ENCODE results near the gene PEX11G. TPM values are rescaled to one million over a fixed set of nuclear protein-coding genes. Genes with fewer than 3 reads are reported as not detected.

PEX11G gene
- total RNA-seq (2014; rRNA removed; shearing (Covaris generic)) = 0.47 TPM in 1 of 2 replicates, not detected in the other

GRCh38 chr19:7488736-7489353 lies at the start of gene PEX11G:
Gene PEX11G, minus strand, starts transcription at chr19:7489035. Its CDS starts 25 bp downstream, at chr19:7489010.
- H3K36me3 ChIP-seq = no peaks in the 10 kb centered on the region
- peak within 1 kb of the TSS; percentile 41 for H3K4me3 ChIP-seq
- H3K9me3 ChIP-seq (replicated peaks) = peaks cover 3% of the 10 kb centered on the region; the same call in 1 of the 2 replicates
- DNase-seq (ENCODE audit: low read depth in 1 of 2, low spot score in 2 of 2) = peak; percentile 68 to 80
- peaks cover 21% of the 10 kb centered on the region for H3K4me1 ChIP-seq (replicated peaks)
- H3K27me3 ChIP-seq (replicated peaks) = no peaks in the 10 kb centered on the region
- peak within 1 kb of the TSS; percentile 41; the same call in 1 of the 2 replicates for H3K27ac ChIP-seq

GRCh38 chr19:7535998-7536695 lies 47.3 kb upstream of the PEX11G start:
- peaks cover 36% of the 10 kb centered on the region for H3K36me3 ChIP-seq
- H3K4me1 ChIP-seq (replicated peaks) = peaks cover 18% of the 10 kb centered on the region
- H3K9me3 ChIP-seq (replicated peaks) = no peaks in the 10 kb centered on the region; the same call in 1 of the 2 replicates
- no peak for DNase-seq (ENCODE audit: low read depth in 1 of 2, low spot score in 2 of 2)
- H3K4me3 ChIP-seq = peak overlapping the region; percentile 78
- H3K27me3 ChIP-seq (replicated peaks) = no peaks in the 10 kb centered on the region
- 0 out of 2 replicates have a peak overlapping the region, but pooled peaks have one; percentile 14 for H3K27ac ChIP-seq

DNA sequence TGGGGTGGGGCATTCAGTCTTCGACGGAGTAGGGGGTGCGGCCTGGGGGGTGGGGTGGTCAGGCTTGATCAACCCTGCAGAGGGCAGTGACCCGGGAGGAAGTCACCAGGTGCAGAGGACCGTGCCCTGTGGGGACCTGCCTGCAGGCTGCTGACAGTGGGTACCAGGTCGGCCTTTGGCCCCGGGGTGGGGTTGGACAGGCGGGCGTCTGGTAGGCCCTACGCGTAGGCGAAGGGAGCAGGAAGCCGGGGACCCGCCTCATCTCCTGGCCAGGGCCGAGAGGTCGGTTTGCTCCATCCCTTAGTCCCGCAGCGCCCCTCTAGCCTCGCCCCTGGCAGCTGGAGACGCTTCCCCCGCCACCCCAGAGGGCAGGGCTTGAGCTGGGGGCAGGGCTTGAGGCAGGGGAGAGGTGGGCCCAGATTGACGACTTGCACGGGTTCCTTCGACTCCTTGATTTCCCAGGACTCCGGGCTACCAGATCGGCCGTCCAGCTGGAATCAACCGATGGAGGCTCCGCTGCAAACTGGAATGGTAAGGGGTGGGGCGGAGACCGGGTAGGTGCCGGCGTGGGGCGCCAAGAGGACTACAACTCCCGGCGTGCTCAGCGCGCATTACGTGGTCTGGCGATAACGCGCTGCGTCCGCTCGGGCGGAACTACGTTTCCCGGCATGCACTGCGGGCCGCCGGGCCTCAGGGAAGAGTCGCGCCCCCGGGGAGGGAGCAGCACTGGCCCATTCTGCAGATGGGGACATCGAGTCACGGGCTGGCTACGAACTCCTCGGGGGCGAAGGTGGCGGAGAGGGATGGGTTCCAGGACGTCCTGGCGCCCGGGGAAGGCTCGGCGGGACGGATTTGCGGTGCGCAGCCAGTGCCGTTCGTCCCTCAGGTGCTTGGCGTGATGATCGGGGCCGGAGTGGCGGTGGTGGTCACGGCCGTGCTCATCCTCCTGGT lies 46.5 kb upstream of the PEX11G start, which contains the start of gene PNPLA6:
PNPLA6 (plus strand) TSS at position 671 of the 951 bp plus-strand sequence; CDS start at position 743, 72 bp downstream.
- Histone ChIP-seq H3K27ac (peak within 1 kb of the TSS; percentile 14; the same call in 1 of the 2 replicates), H3K9me3 (replicated peaks) (no peaks in the 10 kb centered on the region; the same call in 1 of the 2 replicates), H3K4me3 (peak within 1 kb of the TSS; percentile 78), H3K4me1 (replicated peaks) (peaks cover 18% of the 10 kb centered on the region), H3K36me3 (peaks cover 30% of the 10 kb centered on the region), H3K27me3 (replicated peaks) (no peaks in the 10 kb centered on the region)
- DNase-seq (ENCODE audit: low read depth in 1 of 2, low spot score in 2 of 2) = peak; percentile 92 to 94

DNA sequence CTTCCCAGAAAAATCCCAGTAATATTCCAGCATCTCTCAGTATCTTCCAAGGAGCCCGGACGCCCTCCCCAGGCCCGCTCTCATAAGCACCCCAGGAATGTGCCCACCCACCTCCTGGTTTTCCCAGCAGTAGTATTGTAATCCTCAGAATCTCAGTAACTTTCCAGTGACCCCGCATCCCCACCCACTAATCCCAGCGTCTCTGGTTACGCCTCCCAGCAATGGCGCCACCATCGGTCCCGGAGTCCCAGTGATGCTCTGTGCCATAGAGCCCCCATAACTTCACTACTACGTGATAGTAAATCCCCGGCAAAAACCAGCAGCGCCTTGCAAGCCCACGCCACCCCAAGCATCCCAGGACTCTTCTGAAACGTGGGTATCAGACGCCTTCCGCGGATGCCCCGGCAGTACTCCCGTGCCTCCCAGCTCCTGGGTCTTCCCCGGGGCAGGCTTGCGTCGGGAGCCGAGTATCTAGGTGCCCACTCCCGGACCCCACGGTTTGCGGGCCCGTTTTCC lies 45.8 kb upstream of the PEX11G start:
- peak overlapping the region; percentile 78 for H3K4me3 ChIP-seq
- DNase-seq (ENCODE audit: low read depth in 1 of 2, low spot score in 2 of 2) = peak; percentile 71 to 80
- peaks cover 18% of the 10 kb centered on the region for H3K4me1 ChIP-seq (replicated peaks)
- H3K27ac ChIP-seq = peak overlapping the region; percentile 55; the same call in 1 of the 2 replicates
- H3K36me3 ChIP-seq = peaks cover 28% of the 10 kb centered on the region
- no peaks in the 10 kb centered on the region for H3K27me3 ChIP-seq (replicated peaks)
- no peaks in the 10 kb centered on the region; the same call in 1 of the 2 replicates for H3K9me3 ChIP-seq (replicated peaks)

- Histone ChIP-seq H3K27me3 (replicated peaks) (no peaks in the 10 kb centered on the region), H3K27ac (peak overlapping the region; percentile 55), H3K9me3 (replicated peaks) (no peaks in the 10 kb centered on the region; the same call in 1 of the 2 replicates), H3K4me3 (peak overlapping the region; percentile 78), H3K36me3 (peaks cover 26% of the 10 kb centered on the region), H3K4me1 (replicated peaks) (peaks cover 18% of the 10 kb centered on the region)
- peak; percentile 55 to 80 for DNase-seq (ENCODE audit: low read depth in 1 of 2, low spot score in 2 of 2)
Measured at GRCh38 chr19:7533925-7534480, 45.2 kb upstream of the PEX11G start.

GRCh38 chr19:7533281-7533885 lies 44.5 kb upstream of the PEX11G start:
- Histone ChIP-seq H3K27ac (0 out of 2 replicates have a peak overlapping the region, but pooled peaks have one; percentile 44), H3K27me3 (replicated peaks) (no peaks in the 10 kb centered on the region), H3K4me3 (peak overlapping the region; percentile 78), H3K4me1 (replicated peaks) (peaks cover 18% of the 10 kb centered on the region), H3K36me3 (peaks cover 20% of the 10 kb centered on the region), H3K9me3 (replicated peaks) (no peaks in the 10 kb centered on the region; the same call in 1 of the 2 replicates)
- DNase-seq (ENCODE audit: low read depth in 1 of 2, low spot score in 2 of 2) = peak in 1 of 2 experiments; percentile 19

GRCh38 chr19:7529610-7530490 lies 41.0 kb upstream of the PEX11G start:
- Histone ChIP-seq H3K36me3 (peaks cover 19% of the 10 kb centered on the region), H3K27ac (no peak overlapping the region), H3K9me3 (replicated peaks) (no peaks in the 10 kb centered on the region), H3K4me3 (no peak overlapping the region), H3K27me3 (replicated peaks) (no peaks in the 10 kb centered on the region), H3K4me1 (replicated peaks) (peaks cover 10% of the 10 kb centered on the region)
- DNase-seq (ENCODE audit: low read depth in 1 of 2, low spot score in 2 of 2) = no peak

DNA sequence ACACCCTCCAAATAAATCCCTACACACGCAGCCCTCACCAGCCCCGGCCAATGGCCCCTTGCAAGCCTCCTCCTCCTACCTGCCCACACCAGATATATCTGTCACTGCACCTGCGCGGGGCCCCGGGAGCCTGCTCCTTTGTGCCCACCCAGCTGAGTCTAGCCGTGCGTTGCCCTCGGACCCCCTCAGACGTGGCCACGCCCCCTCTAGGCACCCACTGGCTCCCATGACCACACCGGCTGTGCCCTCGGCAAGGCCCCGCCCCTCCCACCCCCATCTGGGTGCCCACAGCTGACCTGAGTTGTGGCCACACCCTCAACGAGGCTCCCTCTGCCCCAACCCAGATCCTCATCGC lies 40.4 kb upstream of the PEX11G start:
- DNase-seq (ENCODE audit: low read depth in 1 of 2, low spot score in 2 of 2) = no peak
- Histone ChIP-seq H3K27ac (no peak overlapping the region), H3K4me3 (no peak overlapping the region), H3K36me3 (peaks cover 19% of the 10 kb centered on the region), H3K9me3 (replicated peaks) (no peaks in the 10 kb centered on the region), H3K27me3 (replicated peaks) (no peaks in the 10 kb centered on the region), H3K4me1 (replicated peaks) (peaks cover 8% of the 10 kb centered on the region)

- Histone ChIP-seq H3K27me3 (replicated peaks) (no peaks in the 10 kb centered on the region), H3K4me3 (no peak overlapping the region), H3K4me1 (replicated peaks) (peaks cover 5% of the 10 kb centered on the region), H3K9me3 (replicated peaks) (no peaks in the 10 kb centered on the region), H3K27ac (no peak overlapping the region), H3K36me3 (peaks cover 19% of the 10 kb centered on the region)
- DNase-seq (ENCODE audit: low read depth in 1 of 2, low spot score in 2 of 2) = no peak
Measured at GRCh38 chr19:7528522-7529245, 39.8 kb upstream of the PEX11G start.

DNA sequence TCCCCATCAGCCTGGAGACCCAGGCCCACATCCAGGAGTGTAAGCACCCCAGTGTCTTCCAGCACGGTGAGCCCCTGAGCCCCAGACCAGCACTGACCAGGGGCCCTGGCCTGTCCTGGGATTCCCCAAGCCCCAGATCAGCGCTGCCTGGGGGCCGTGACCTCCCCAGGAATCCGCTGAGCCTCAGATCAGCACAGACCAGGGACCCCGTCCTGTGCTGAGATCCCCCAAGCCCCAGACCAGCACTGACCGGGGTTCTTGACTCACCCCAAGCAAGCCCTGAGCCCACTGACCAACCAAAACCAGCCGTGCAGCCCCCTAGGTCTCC lies 39.3 kb upstream of the PEX11G start:
- Histone ChIP-seq H3K9me3 (replicated peaks) (no peaks in the 10 kb centered on the region), H3K27ac (no peak overlapping the region), H3K4me3 (no peak overlapping the region), H3K4me1 (replicated peaks) (peaks cover 4% of the 10 kb centered on the region), H3K27me3 (replicated peaks) (no peaks in the 10 kb centered on the region), H3K36me3 (peaks cover 14% of the 10 kb centered on the region)
- DNase-seq (ENCODE audit: low read depth in 1 of 2, low spot score in 2 of 2) = no peak

- no peak for DNase-seq (ENCODE audit: low read depth in 1 of 2, low spot score in 2 of 2)
- no peak overlapping the region for H3K27ac ChIP-seq
- H3K36me3 ChIP-seq = peaks cover 9% of the 10 kb centered on the region
- H3K27me3 ChIP-seq (replicated peaks) = no peaks in the 10 kb centered on the region
- H3K4me3 ChIP-seq = no peak overlapping the region
- no peaks in the 10 kb centered on the region for H3K9me3 ChIP-seq (replicated peaks)
- peaks cover 8% of the 10 kb centered on the region for H3K4me1 ChIP-seq (replicated peaks)
Measured at GRCh38 chr19:7527516-7528191, 38.8 kb upstream of the PEX11G start.

Data from SJSA1 (cell line).